Germinal center (tissue), 1 donor: ENCODE results near the gene CFP.

Experiments used
- DNase-seq: peaks from one replicate; pipeline ENCODE4 v3.0.0; 2012; ENCODE audit warnings: mixed read lengths, low spot score

The CFP gene

DNA sequence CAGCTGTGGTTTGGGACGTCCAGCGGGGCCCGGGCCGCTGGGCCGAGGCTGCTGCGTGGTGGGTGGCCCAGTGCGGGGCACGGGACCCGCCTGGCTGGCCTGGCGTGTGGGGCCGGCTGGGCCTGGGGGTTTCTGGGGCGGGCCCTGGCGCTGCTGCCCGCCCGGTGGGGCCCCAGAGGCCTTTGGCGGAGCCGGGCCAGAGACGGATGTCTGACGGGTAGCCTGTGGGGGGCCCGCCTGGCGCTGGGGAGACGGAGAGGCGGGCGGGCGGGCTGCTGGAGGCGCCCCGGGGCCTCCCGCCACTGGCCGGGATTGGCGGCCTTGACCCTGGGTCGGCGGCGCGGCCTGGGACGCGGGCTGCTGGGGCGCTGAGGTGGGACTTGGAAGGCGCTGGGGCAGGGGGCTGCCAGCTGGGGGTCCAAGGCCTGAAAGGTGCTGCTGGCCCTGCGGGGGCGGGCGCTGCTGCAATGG is 55.6 kb downstream of the CFP start:
- no peak for DNase-seq

DNA sequence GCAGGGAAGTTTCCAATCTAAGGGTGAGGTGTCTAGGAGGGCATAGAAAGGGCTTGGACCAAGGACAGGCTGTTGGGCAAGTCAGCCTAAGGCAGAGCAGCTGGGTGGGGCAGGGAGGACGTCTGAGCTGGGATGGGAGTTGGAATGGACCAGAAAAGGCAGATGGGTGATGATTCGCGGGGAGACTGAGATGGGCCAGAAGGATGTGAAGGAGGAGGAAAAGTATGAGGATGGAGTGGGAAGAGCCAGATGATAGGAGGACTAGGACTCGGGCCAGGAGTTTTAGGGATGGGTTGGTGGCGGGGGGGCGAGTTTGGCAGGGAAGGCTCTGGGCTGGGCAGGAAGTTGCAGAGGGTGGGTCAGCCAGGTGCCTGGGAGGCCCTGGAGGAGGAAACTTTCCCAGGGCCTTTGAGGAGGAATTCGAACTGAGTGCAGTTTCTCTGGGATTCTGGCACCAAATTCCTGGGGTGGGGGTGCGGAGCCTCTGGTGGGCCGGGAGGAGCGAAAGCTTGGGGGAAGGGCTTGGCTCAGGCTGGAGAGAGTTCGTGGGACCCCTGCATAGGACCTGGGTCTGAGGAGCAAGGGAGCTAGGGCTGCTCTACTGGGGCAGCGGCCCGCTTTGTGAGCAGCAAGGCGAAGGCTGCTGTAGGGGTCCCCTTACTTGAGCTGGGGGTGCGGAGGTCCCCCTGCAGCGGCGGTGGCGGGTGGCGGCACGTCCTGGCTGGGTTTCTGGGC is 56.2 kb downstream of the CFP start:
- DNase-seq = no peak
